ENCODE data around the gene SLC8A3. TPM values are rescaled to one million over a fixed set of nuclear protein-coding genes. Genes with fewer than 3 reads are reported as not detected.

Gene SLC8A3
- total and polyA plus RNA-seq, 12 donors: 0.01 to 0.26 (median 0.14) TPM; not detected in 4

DNA sequence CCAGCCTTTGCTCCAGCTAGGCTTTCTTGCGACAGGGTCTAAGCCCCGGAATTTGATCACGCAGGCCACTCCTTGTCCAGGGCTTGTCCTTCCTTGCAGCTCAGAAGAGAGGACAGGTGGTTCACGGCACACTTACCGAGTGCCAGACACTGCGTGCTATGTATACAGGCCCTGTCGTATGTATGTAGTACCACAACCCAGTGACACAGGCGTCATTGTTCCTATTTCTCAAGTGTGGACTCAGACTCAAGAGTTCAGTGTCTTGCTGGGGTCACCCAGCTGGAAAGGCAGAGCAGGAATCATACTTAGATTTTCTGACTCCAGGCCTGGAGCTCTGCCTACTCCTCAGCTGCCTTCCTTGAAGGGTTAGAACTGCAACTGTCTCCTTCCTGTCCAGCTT, 155.6 kb downstream of the SLC8A3 start:
- no peak for ATAC-seq
- TF ChIP-seq CTCF (IDR thresholded peaks at IDR 0.05): no peak
- intact Hi-C loops (cut with DNase I): no loop called here
- H3K4me1 ChIP-seq: no peaks in the 10 kb centered on the region
- peaks cover 0 to 2% (median 0%) of the 10 kb centered on the region in 11 donors for H3K9me3 ChIP-seq
- DNase-seq: no peak
- H3K27me3 ChIP-seq: peaks cover 0 to 29% (median 15%) of the 10 kb centered on the region in 7 donors
- H3K4me3 ChIP-seq: no peak overlapping the region
- no peaks in the 10 kb centered on the region for H3K36me3 ChIP-seq
- 72 to 82% methylated on average over 8 of the region's 8 CpGs for WGBS, 2 donors
- H3K27ac ChIP-seq: no peak overlapping the region

- Histone ChIP-seq H3K36me3 (no peaks in the 10 kb centered on the region), H3K4me1 (no peaks in the 10 kb centered on the region), H3K27me3 (peaks cover 0 to 25% (median 13%) of the 10 kb centered on the region in 7 donors), H3K27ac (no peak overlapping the region), H3K4me3 (no peak overlapping the region), H3K9me3 (peaks cover 0 to under 1% (median 0%) of the 10 kb centered on the region in 11 donors)
- no peak for TF ChIP-seq CTCF (IDR thresholded peaks at IDR 0.05)
- WGBS, 2 donors: 50 to 58% methylated on average over 3 of the region's 3 CpGs
- DNase-seq: no peak
- no peak for ATAC-seq
- intact Hi-C loops (cut with DNase I): no loop called here
Observed at GRCh38 chr14:70032447-70032846, 156.3 kb downstream of the SLC8A3 start.

DNA sequence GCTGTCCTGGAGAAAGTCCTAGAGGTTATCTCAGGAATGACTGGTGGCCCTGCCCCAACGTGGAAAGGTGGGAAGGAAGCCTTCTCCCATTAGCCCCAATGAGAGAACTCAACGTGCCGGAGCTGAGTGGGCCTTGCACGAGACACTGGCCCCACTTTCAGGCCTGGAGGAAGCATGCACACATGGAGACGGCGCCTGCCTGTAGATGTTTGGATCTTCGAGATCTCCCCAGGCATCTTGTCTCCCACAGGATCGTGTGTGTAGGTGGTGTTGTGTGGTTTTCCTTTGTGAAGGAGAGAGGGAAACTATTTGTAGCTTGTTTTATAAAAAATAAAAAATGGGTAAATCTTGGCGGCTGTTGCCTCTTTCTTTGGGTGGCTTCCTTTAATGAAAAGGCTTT, 156.7 kb downstream of the SLC8A3 start:
- ATAC-seq: no peak
- no peak overlapping the region for H3K4me3 ChIP-seq
- no peak for TF ChIP-seq CTCF (IDR thresholded peaks at IDR 0.05)
- peaks cover 0 to 21% (median 11%) of the 10 kb centered on the region in 7 donors for H3K27me3 ChIP-seq
- H3K36me3 ChIP-seq: no peaks in the 10 kb centered on the region
- 75 to 77% methylated on average over 9 of the region's 9 CpGs for WGBS, 2 donors
- intact Hi-C loops (cut with DNase I): no loop called here
- H3K4me1 ChIP-seq: no peaks in the 10 kb centered on the region
- no peak for DNase-seq
- no peak overlapping the region for H3K27ac ChIP-seq
- H3K9me3 ChIP-seq: no peaks in the 10 kb centered on the region

- H3K4me1 ChIP-seq: no peaks in the 10 kb centered on the region
- peaks cover 0 to 13% (median 11%) of the 10 kb centered on the region in 7 donors for H3K27me3 ChIP-seq
- DNase-seq: no peak
- TF ChIP-seq CTCF (IDR thresholded peaks at IDR 0.05): no peak
- intact Hi-C loops (cut with DNase I): loop anchor here in 6 of 10 donors (2.0 to 10.0 kb wide), 5 partner anchors 152 to 485 kb away; partner anchors contain the start of gene SMOC1 (in 1 of the 6)
- no peak overlapping the region for H3K27ac ChIP-seq
- WGBS, 2 donors: 65 to 68% methylated on average over 6 of the region's 6 CpGs
- no peak overlapping the region for H3K4me3 ChIP-seq
- H3K36me3 ChIP-seq: no peaks in the 10 kb centered on the region
- ATAC-seq: no peak
- H3K9me3 ChIP-seq: no peaks in the 10 kb centered on the region
Observed at GRCh38 chr14:70029296-70030132, 159.2 kb downstream of the SLC8A3 start.

All from heart right ventricle (tissue), 16 donors.